HTERT RPE-1 (cell line): Measurements from ENCODE around the gene UBE2L3.

Experiments
- in situ Hi-C: fragments of 300-500 bp; cut with MboI; formaldehyde crosslinking; loops from 4 replicates; pipeline ENCODE4 v1.14.3; 2020; ENCODE audit warnings: low sequenced_read_pairs

UBE2L3 gene

GRCh38 chr22:21669026-21669425 is 101.5 kb downstream of the UBE2L3 start:
- in situ Hi-C loops = no loop called here

GRCh38 chr22:21672107-21672629 is 104.7 kb downstream of the UBE2L3 start:
- in situ Hi-C loops = no loop called here
